Measurements from ENCODE around the gene TANC1. TPM values are rescaled to one million over a fixed set of nuclear protein-coding genes. Genes with fewer than 3 reads are reported as not detected.

Gene TANC1
- total RNA-seq, 1 donor from 2014 or later: 84.1 TPM

- no peak overlapping the region for H3K27ac Mint-ChIP-seq (ENCODE audit: unreplicated experiment)
Measured at GRCh38 chr2:158943973-158944372, 24.5 kb upstream of the TANC1 start.

GRCh38 chr2:158948964-158949699 is 19.3 kb upstream of the TANC1 start:
- no peak for TF ChIP-seq CTCF (IDR thresholded peaks at IDR 0.05; ENCODE audit: unreplicated experiment)
- Mint-ChIP-seq H3K4me3 (ENCODE audit: unreplicated experiment) (no peak overlapping the region), H3K9me3 (ENCODE audit: unreplicated experiment) (no peaks in the 10 kb centered on the region), H3K36me3 (ENCODE audit: low read depth, unreplicated experiment) (no peaks in the 10 kb centered on the region), H3K27ac (ENCODE audit: unreplicated experiment) (no peak overlapping the region), H3K4me1 (ENCODE audit: unreplicated experiment) (no peaks in the 10 kb centered on the region), H3K27me3 (ENCODE audit: unreplicated experiment) (no peaks in the 10 kb centered on the region)
- no peak for DNase-seq (ENCODE audit: low spot score)

More at GRCh38 chr2:158943973-158944372, 24.5 kb upstream of the TANC1 start:
- Mint-ChIP-seq H3K27me3 (ENCODE audit: unreplicated experiment) (no peaks in the 10 kb centered on the region), H3K4me1 (ENCODE audit: unreplicated experiment) (no peaks in the 10 kb centered on the region), H3K4me3 (ENCODE audit: unreplicated experiment) (no peak overlapping the region), H3K9me3 (ENCODE audit: unreplicated experiment) (no peaks in the 10 kb centered on the region), H3K36me3 (ENCODE audit: low read depth, unreplicated experiment) (no peaks in the 10 kb centered on the region)
- DNase-seq (ENCODE audit: low spot score): no peak
- no peak for TF ChIP-seq CTCF (IDR thresholded peaks at IDR 0.05; ENCODE audit: unreplicated experiment)

GRCh38 chr2:158953454-158953853 is 15.0 kb upstream of the TANC1 start:
- Mint-ChIP-seq H3K27me3 (ENCODE audit: unreplicated experiment) (peaks cover 2% of the 10 kb centered on the region), H3K4me1 (ENCODE audit: unreplicated experiment) (no peaks in the 10 kb centered on the region), H3K36me3 (ENCODE audit: low read depth, unreplicated experiment) (no peaks in the 10 kb centered on the region), H3K4me3 (ENCODE audit: unreplicated experiment) (no peak overlapping the region), H3K27ac (ENCODE audit: unreplicated experiment) (no peak overlapping the region), H3K9me3 (ENCODE audit: unreplicated experiment) (no peaks in the 10 kb centered on the region)
- no peak for DNase-seq (ENCODE audit: low spot score)
- no peak for TF ChIP-seq CTCF (IDR thresholded peaks at IDR 0.05; ENCODE audit: unreplicated experiment)

- no peak overlapping the region for H3K27ac Mint-ChIP-seq (ENCODE audit: unreplicated experiment)
- H3K9me3 Mint-ChIP-seq (ENCODE audit: unreplicated experiment): no peaks in the 10 kb centered on the region
- H3K36me3 Mint-ChIP-seq (ENCODE audit: low read depth, unreplicated experiment): no peaks in the 10 kb centered on the region
- peaks cover 2% of the 10 kb centered on the region for H3K27me3 Mint-ChIP-seq (ENCODE audit: unreplicated experiment)
- H3K4me3 Mint-ChIP-seq (ENCODE audit: unreplicated experiment): no peak overlapping the region
- no peaks in the 10 kb centered on the region for H3K4me1 Mint-ChIP-seq (ENCODE audit: unreplicated experiment)
- DNase-seq (ENCODE audit: low spot score): no peak
- no peak for TF ChIP-seq CTCF (IDR thresholded peaks at IDR 0.05; ENCODE audit: unreplicated experiment)
Measured at GRCh38 chr2:158953926-158954763, 14.3 kb upstream of the TANC1 start.
